Activated T-helper 2 cell treated with anti-CD3 and anti-CD28 coated beads, Interferon-gamma antibody, Interleukin-2, Interleukin-4, amounts not matched to agents 10 μg/mL and 5 μg/mL and 100 μg/mL, durations not matched to agents 14 hours and 24 hours and 36 hours (primary cell): Measurements from ENCODE around the gene QRICH2. TPM values are rescaled to one million over a fixed set of nuclear protein-coding genes. Genes with fewer than 3 reads are reported as not detected.
"Not testable (repeated sequence)": the region's sequence is repeated elsewhere in the genome, so short reads cannot be mapped to it uniquely, and the experiment has no call there.

Source experiments
- DNase-seq: peaks from one replicate; pipeline ENCODE4 v3.0.0; 2021; ENCODE audit warnings: low spot score
- H3K27ac Mint-ChIP-seq: one replicate; pipeline ENCODE4 v1.8.0; 2021; ENCODE audit warnings: mixed read lengths
- H3K27me3 Mint-ChIP-seq: one replicate; pipeline ENCODE4 v1.8.0; 2021; ENCODE audit warnings: low read depth, mixed read lengths
- H3K36me3 Mint-ChIP-seq: one replicate; pipeline ENCODE4 v1.8.0; 2021; ENCODE audit warnings: low read depth, mixed read lengths
- H3K4me1 Mint-ChIP-seq: one replicate; pipeline ENCODE4 v1.8.0; 2021; ENCODE audit warnings: low read depth, mixed read lengths
- H3K4me3 Mint-ChIP-seq: one replicate; pipeline ENCODE4 v1.8.0; 2021; ENCODE audit warnings: low read depth, mild to moderate bottlenecking, moderate library complexity, mixed read lengths
- H3K9me3 Mint-ChIP-seq: one replicate; pipeline ENCODE4 v1.8.0; 2021; ENCODE audit warnings: mixed read lengths
- intact Hi-C: fragments of 100-400 bp; cut with micrococcal nuclease; formaldehyde crosslinking; loops from one replicate; pipeline ENCODE4 v1.15.1; 2023
- total RNA-seq: library from RNA; stranded (reverse); gene quantifications from 2 replicates; pipeline ENCODE4 v1.2.3, GENCODE V29; 2022

QRICH2 gene
- total RNA-seq, 1 donor from 2014 or later, result 1.7 TPM

- DNase-seq, result no peak
- Mint-ChIP-seq H3K4me3 (peak overlapping the region; percentile 79), H3K4me1 (peaks cover 48% of the 10 kb centered on the region), H3K27me3 (no peaks in the 10 kb centered on the region), H3K9me3 (no peaks in the 10 kb centered on the region), H3K27ac (peak overlapping the region; percentile 90), H3K36me3 (peaks cover 33% of the 10 kb centered on the region)
- intact Hi-C loops, result loop anchor here (1.0 to 5.0 kb wide), 6 partner anchors 8 to 202 kb away; partner anchors contain the start of gene FOXJ1
Measured at GRCh38 chr17:76272541-76273444, 35.3 kb downstream of the QRICH2 start.

GRCh38 chr17:76271669-76272540 lies 36.2 kb downstream of the QRICH2 start:
- Mint-ChIP-seq H3K4me3 (peak overlapping the region; percentile 79), H3K36me3 (peaks cover 40% of the 10 kb centered on the region)
- peak; percentile 69 for DNase-seq

DNA sequence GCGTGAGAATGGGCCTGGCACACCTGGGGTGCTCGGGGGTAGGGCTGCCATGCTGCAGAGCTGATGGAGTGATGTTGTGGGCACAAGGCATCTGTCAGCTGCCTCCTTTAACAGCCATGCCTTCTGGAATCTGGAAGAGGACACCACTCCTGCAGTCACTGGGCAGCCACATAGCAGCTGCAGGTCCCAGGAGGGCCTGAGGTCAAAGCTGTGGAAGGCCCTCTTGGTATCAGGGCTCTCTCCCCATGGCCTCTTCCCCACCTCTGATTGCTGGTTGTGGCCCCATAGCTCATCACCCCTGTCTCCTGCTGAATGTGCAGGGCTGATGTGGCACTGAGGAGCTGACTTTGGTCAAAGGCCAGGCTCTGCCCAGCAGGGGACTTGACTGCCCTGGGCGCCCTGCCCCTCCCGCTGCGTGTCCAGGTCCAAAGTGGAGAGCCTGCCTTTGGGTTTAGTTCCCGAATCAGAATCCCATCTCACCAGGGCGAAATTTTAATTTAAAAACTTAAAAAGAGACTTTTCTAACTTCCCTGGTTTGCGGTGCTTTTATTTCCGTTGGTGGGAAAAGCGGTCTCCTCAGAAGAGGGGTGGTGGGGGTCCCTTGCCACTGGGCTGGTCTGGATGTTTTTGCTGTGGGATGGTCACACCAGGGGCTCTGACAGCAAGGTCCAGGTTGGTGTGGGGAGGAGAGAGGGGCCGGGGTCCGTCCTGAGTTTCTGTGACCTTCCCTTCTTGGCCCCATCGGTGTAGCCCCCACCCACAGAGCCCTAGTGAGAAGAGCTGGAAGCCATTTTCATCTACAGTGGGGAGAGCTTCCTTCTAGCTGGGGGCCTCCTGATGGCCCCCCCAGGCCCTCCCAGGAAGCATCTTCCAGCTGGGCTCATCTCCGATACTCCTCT lies 37.1 kb downstream of the QRICH2 start:
- H3K4me1 Mint-ChIP-seq, result peaks cover 45% of the 10 kb centered on the region
- no peaks in the 10 kb centered on the region for H3K9me3 Mint-ChIP-seq
- peak overlapping the region; percentile 90 for H3K27ac Mint-ChIP-seq
- H3K27me3 Mint-ChIP-seq, result no peaks in the 10 kb centered on the region
- peaks cover 48% of the 10 kb centered on the region for H3K36me3 Mint-ChIP-seq
- intact Hi-C loops, result loop anchor here (5.0 kb wide), 2 partner anchors 39 to 129 kb away; partner anchors contain the start of gene FOXJ1
- peak overlapping the region; percentile 79 for H3K4me3 Mint-ChIP-seq
- DNase-seq, result no peak

More at GRCh38 chr17:76271669-76272540, 36.2 kb downstream of the QRICH2 start:
- intact Hi-C loops, result loop anchor here (1.0 to 5.0 kb wide), 6 partner anchors 8 to 201 kb away; partner anchors contain the start of gene FOXJ1
- no peaks in the 10 kb centered on the region for H3K27me3 Mint-ChIP-seq
- no peaks in the 10 kb centered on the region for H3K9me3 Mint-ChIP-seq
- peak overlapping the region; percentile 90 for H3K27ac Mint-ChIP-seq
- peaks cover 47% of the 10 kb centered on the region for H3K4me1 Mint-ChIP-seq

DNA sequence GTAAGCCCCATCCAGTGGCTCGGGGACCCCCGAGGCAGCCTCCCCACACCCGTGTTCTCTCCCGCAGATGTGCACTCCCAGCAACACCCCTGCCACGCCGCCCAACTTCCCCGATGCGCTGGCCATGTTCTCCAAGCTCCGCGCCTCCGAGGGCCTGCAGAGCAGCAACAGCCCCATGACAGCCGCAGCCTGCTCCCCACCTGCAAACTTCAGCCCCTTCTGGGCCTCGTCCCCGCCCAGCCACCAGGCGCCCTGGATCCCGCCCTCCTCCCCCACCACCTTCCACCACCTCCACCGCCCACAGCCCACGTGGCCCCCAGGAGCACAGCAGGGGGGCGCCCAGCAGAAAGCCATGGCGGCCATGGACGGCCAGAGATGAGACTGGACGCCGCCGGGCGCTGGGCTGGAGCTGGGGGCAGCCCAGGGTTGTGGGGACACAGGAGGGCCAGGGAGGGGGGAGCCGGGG lies 37.9 kb downstream of the QRICH2 start:
- intact Hi-C loops, result loop anchor here (5.0 kb wide), 2 partner anchors 38 to 128 kb away; partner anchors contain the start of gene FOXJ1
- no peak for DNase-seq
- Mint-ChIP-seq H3K4me3 (peak overlapping the region; percentile 91), H3K27me3 (no peaks in the 10 kb centered on the region), H3K36me3 (peaks cover 48% of the 10 kb centered on the region), H3K27ac (peak overlapping the region; percentile 96), H3K9me3 (no peaks in the 10 kb centered on the region), H3K4me1 (peaks cover 45% of the 10 kb centered on the region)

GRCh38 chr17:76268991-76269981 lies 38.8 kb downstream of the QRICH2 start:
- H3K4me3 Mint-ChIP-seq, result peak overlapping the region; percentile 91
- intact Hi-C loops, result loop anchor here (1.0 to 5.0 kb wide), 3 partner anchors 23 to 487 kb away; partner anchors contain the start of gene UNK
- H3K36me3 Mint-ChIP-seq, result peaks cover 48% of the 10 kb centered on the region
- no peaks in the 10 kb centered on the region for H3K9me3 Mint-ChIP-seq
- peak overlapping the region; percentile 96 for H3K27ac Mint-ChIP-seq
- peaks cover 46% of the 10 kb centered on the region for H3K4me1 Mint-ChIP-seq
- DNase-seq, result no peak
- H3K27me3 Mint-ChIP-seq, result no peaks in the 10 kb centered on the region

DNA sequence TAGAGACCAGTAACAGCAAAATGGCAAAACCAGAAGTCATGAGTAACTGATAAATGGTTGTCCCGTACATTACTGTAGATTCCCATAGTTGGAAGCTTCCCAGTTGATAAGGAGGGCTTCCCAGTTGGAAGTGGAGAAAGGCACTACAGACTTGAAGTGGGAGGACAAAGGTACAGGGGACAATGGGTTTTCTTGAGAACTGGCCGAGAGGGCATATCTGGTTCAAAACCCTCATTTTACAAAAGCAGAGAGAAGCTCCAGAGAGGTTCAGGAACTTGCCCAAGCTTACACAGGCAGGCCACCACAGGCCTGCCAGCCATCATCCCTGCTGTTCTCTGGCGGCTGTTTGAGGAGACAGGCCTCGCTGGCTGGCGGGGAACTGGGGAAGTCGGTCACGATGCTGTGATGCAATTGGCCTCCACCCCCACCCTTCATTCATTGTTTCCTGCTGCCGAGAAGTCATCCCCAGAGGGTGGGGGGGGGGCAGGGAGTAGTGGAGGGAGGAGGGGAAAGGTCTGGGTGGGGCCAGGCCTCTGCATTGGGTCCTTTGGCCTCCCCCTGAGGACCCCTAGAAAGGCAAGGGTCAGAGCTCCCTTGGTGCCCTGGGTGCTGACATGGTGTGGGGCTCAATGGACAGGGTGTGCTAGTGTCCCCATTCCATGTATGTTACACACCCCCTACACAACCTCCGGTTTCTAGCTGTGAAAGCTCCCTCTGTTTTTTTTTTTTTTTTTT lies 39.9 kb downstream of the QRICH2 start:
- peak; percentile 65 for DNase-seq
- peaks cover 52% of the 10 kb centered on the region for H3K4me1 Mint-ChIP-seq
- no peaks in the 10 kb centered on the region for H3K9me3 Mint-ChIP-seq
- no peaks in the 10 kb centered on the region for H3K27me3 Mint-ChIP-seq
- H3K27ac Mint-ChIP-seq, result peak overlapping the region; percentile 96
- H3K36me3 Mint-ChIP-seq, result peaks cover 48% of the 10 kb centered on the region
- H3K4me3 Mint-ChIP-seq, result peak overlapping the region; percentile 91
- intact Hi-C loops, result loop anchor here (1.0 to 5.0 kb wide), 3 partner anchors 22 to 486 kb away; partner anchors contain the start of gene UNK

DNA sequence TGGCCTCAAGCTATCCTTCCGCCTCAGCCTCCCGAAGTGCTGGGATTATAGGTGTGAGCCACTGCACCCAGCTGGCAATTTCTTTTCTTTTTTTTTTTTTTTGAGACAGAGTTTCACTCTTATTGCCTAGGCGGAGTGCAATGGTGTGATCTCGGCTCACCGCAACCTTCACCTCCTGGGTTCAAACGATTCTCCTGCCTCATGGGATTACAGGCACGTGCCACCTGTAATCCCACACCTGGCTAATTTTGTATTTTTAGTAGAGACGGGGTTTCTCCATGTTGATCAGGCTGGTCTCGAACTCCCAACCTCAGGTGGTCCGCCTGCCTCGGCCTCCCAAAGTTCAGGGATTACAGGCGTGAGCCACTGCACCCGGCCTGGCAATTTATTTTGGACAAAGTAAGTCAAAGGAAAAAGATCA lies 40.5 kb downstream of the QRICH2 start:
- DNase-seq, H3K9me3 Mint-ChIP-seq, H3K27me3 Mint-ChIP-seq: not testable (repeated sequence)
- H3K36me3 Mint-ChIP-seq, result peaks cover 48% of the 10 kb centered on the region
- intact Hi-C loops, result loop anchor here (1.0 to 5.0 kb wide), 3 partner anchors 21 to 485 kb away; partner anchors contain the start of gene UNK
- peak overlapping the region; percentile 91 for H3K4me3 Mint-ChIP-seq
- peak overlapping the region; percentile 96 for H3K27ac Mint-ChIP-seq
- H3K4me1 Mint-ChIP-seq, result peaks cover 54% of the 10 kb centered on the region

DNA sequence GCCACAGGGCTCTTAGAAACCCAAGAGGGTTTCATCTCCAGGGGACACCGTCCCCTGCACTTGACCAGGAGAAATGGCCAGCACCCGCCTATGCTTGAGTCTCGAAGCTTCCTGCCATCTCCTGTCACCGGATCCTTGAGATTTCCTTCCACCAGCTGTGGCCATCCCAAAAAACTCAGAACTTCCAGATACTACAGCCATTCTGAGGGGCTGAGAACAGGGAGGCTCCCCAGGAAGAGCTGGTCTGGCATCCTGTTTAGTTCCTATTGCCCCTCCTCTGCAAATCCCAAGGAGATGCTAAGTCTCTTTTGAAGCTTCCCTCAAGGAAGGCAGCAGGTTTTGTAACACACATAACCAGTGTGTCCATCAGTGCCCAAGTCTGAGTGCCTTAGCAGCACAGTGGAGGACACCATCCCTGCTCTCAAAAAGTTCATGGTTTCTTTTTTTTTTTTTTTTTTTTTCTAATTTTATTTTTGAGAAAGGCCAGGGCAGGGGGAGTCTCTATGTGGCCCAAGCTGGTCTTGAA lies 41.0 kb downstream of the QRICH2 start:
- no peaks in the 10 kb centered on the region for H3K9me3 Mint-ChIP-seq
- peaks cover 56% of the 10 kb centered on the region for H3K4me1 Mint-ChIP-seq
- no peaks in the 10 kb centered on the region for H3K27me3 Mint-ChIP-seq
- intact Hi-C loops, result loop anchor here (5.0 kb wide), 1 partner anchor 485 kb away; the partner anchor contains the start of gene UNK
- H3K36me3 Mint-ChIP-seq, result peaks cover 48% of the 10 kb centered on the region
- DNase-seq, result no peak
- H3K4me3 Mint-ChIP-seq, result peak overlapping the region; percentile 91
- H3K27ac Mint-ChIP-seq, result peak overlapping the region; percentile 96

DNA sequence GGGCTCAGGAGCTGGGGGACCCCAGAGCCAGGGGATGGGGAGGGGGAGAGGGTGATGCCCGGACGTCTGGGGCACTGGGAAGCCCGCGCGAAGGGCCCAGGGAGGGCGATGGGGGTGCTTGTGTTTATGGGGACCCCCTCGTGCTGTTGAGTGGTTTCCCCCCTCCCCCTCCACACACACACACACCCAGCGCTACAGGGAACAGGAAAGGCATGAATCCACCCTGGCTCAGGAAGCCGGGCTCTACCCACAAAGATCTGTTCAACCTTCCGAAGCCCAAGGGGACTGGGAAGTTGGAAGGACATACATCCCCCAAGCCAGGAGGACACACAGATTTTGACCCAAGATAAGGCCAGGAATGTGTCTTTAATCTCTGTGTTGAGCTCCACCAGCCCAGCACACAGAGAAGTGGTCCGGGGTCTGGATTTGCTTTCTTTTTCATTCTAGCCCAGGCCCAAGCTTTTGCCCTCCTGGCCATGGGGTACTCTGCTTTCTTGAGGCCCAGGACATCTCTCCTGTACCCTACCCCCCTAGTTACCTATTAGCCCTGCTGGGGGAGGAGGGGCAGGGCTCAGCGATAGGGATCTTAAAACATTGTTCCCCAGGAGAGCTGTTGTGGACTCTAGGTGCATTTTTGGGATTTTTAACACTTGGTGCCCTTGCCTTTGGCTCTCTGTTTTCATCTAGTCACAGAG lies 41.7 kb downstream of the QRICH2 start:
- no peaks in the 10 kb centered on the region for H3K27me3 Mint-ChIP-seq
- no peak for DNase-seq
- H3K4me3 Mint-ChIP-seq, result peak overlapping the region; percentile 91
- peak overlapping the region; percentile 96 for H3K27ac Mint-ChIP-seq
- intact Hi-C loops, result loop anchor here (5.0 kb wide), 1 partner anchor 484 kb away; the partner anchor contains the start of gene UNK
- peaks cover 60% of the 10 kb centered on the region for H3K4me1 Mint-ChIP-seq
- H3K36me3 Mint-ChIP-seq, result peaks cover 43% of the 10 kb centered on the region
- no peaks in the 10 kb centered on the region for H3K9me3 Mint-ChIP-seq
